SU-DHL-6 (cell line): Measurements from ENCODE around the gene MMP14.
A peak's percentile ranks its signal among the peaks of the same experiment; 100 is the strongest.
"Not testable (repeated sequence)": the region's sequence is repeated elsewhere in the genome, so short reads cannot be mapped to it uniquely, and the experiment has no call there.

ENCODE experiments used
- H2AFZ ChIP-seq: fragments of 200-600 bp; sonication (generic); 2 replicates; pipeline ENCODE4 v1.6.1; 2014; ENCODE audit warnings: low read depth, mild to moderate bottlenecking, moderate library complexity, mixed read lengths, antibody characterized with exemption, low read length; ENCODE audit not compliant: severe bottlenecking
- H3F3A ChIP-seq: fragments of 200-600 bp; shearing (Covaris generic); 2 replicates; pipeline ENCODE4 v1.6.0; 2016; ENCODE audit warnings: antibody characterized with exemption, mild to moderate bottlenecking; ENCODE audit not compliant: insufficient read depth
- H3K27ac ChIP-seq: fragments of 200-600 bp; sonication (generic); 2 replicates; pipeline ENCODE4 v1.5.1; 2016; ENCODE audit warnings: low read depth, mild to moderate bottlenecking, low read length, moderate library complexity, mixed read lengths
- H3K27me3 ChIP-seq: fragments of 200-600 bp; sonication (generic), shearing (Covaris generic); 2 replicates; pipeline ENCODE4 v1.6.0; 2014; ENCODE audit warnings: mild to moderate bottlenecking, low read length
- H3K36me3 ChIP-seq: fragments of 200-600 bp; sonication (generic); 2 replicates; pipeline ENCODE4 v1.6.1; 2014; ENCODE audit warnings: mild to moderate bottlenecking, low read length, mixed read lengths
- H3K4me2 ChIP-seq: fragments of 300-600, 200-600 bp; shearing (Covaris generic), sonication (generic); 2 replicates; pipeline ENCODE4 v1.6.0; 2014; ENCODE audit warnings: low read length, low read depth, mild to moderate bottlenecking; ENCODE audit not compliant: poor library complexity, severe bottlenecking
- H3K4me3 ChIP-seq: fragments of 200-600 bp; sonication (generic); 2 replicates; pipeline ENCODE4 v1.5.1; 2014; ENCODE audit warnings: antibody characterized with exemption, low read length, mild to moderate bottlenecking, mixed read lengths; ENCODE audit not compliant: insufficient read depth, poor library complexity, severe bottlenecking
- H3K79me2 ChIP-seq: fragments of 200-600 bp; sonication (generic); 2 replicates; pipeline ENCODE4 v1.6.1; 2014; ENCODE audit warnings: mild to moderate bottlenecking, low read length, moderate library complexity; ENCODE audit not compliant: insufficient read depth
- H3K9ac ChIP-seq: fragments of 200-600 bp; sonication (generic); 2 replicates; pipeline ENCODE4 v1.7.0; 2014; ENCODE audit warnings: mild to moderate bottlenecking, low read length
- H3K9me2 ChIP-seq: fragments of 200-600 bp; sonication (generic); replicated peaks from 2 replicates; pipeline ENCODE4 v1.6.1; 2014; ENCODE audit warnings: low read length; ENCODE audit not compliant: insufficient read depth
- H3K9me3 ChIP-seq: fragments of 200-600 bp; sonication (generic); 2 replicates; pipeline ENCODE4 v1.6.1; 2014; ENCODE audit warnings: low read length, mixed read lengths; ENCODE audit not compliant: insufficient read depth
- H4K20me1 ChIP-seq: fragments of 200-600 bp; sonication (generic); 2 replicates; pipeline ENCODE4 v1.6.1; 2014; ENCODE audit warnings: low read depth, mild to moderate bottlenecking, antibody characterized with exemption, low read length, moderate library complexity, mixed read lengths
- CTCF ChIP-seq: fragments of 200-600 bp; sonication (generic); IDR thresholded peaks from one replicate; pipeline ENCODE4 v1.5.1; 2017; ENCODE audit warnings: antibody characterized with exemption, mild to moderate bottlenecking, low read length, moderate library complexity; ENCODE audit not compliant: insufficient read depth, poor library complexity, severe bottlenecking
- EZH2phosphoT487 ChIP-seq: fragments of 200-600 bp; sonication (generic), shearing (Covaris generic); conservative IDR thresholded peaks from 2 replicates; pipeline ENCODE4 v1.6.1; 2018; ENCODE audit warnings: mild to moderate bottlenecking, antibody characterized with exemption, low read length, moderate library complexity, mixed read lengths

MMP14 gene

GRCh38 chr14:22792158-22792557 is 44.2 kb upstream of the MMP14 start:
- Histone ChIP-seq H3K9ac (no peak overlapping the region), H3K9me3 (no peaks in the 10 kb centered on the region), H3K27ac (peak overlapping the region; percentile 48), H3K79me2 (no peaks in the 10 kb centered on the region; the same call in 1 of the 2 replicates), H3F3A (peaks cover 15% of the 10 kb centered on the region), H3K27me3 (no peaks in the 10 kb centered on the region), H3K36me3 (no peaks in the 10 kb centered on the region), H3K4me3 (no peak overlapping the region), H3K9me2 (no peaks in the 10 kb centered on the region), H2AFZ (no peak overlapping the region), H3K4me2 (no peak overlapping the region), H4K20me1 (no peaks in the 10 kb centered on the region)
- TF ChIP-seq EZH2phosphoT487 (no peak), CTCF (no peak)

GRCh38 chr14:22793550-22793949 is 42.8 kb upstream of the MMP14 start:
- not testable (repeated sequence) for H3K9ac ChIP-seq, H3K4me2 ChIP-seq, H3K79me2 ChIP-seq, H3K4me3 ChIP-seq, H3K9me3 ChIP-seq, H4K20me1 ChIP-seq, H2AFZ ChIP-seq, H3K36me3 ChIP-seq, H3K9me2 ChIP-seq, H3K27me3 ChIP-seq
- Histone ChIP-seq H3F3A (peaks cover 15% of the 10 kb centered on the region), H3K27ac (peak overlapping the region; percentile 58; the same call in 1 of the 2 replicates)

GRCh38 chr14:22793976-22794375 is 42.4 kb upstream of the MMP14 start:
- Histone ChIP-seq H4K20me1 (no peaks in the 10 kb centered on the region), H3K9me3 (no peaks in the 10 kb centered on the region), H3K9me2 (no peaks in the 10 kb centered on the region), H3F3A (peaks cover 15% of the 10 kb centered on the region), H3K4me3 (no peak overlapping the region), H3K9ac (0 out of 2 replicates have a peak overlapping the region, but pooled peaks have one; percentile 25), H3K79me2 (no peaks in the 10 kb centered on the region), H3K4me2 (no peak overlapping the region), H3K27ac (peak overlapping the region; percentile 58), H2AFZ (no peak overlapping the region), H3K27me3 (no peaks in the 10 kb centered on the region), H3K36me3 (no peaks in the 10 kb centered on the region)
- TF ChIP-seq EZH2phosphoT487 (no peak), CTCF (no peak)

DNA sequence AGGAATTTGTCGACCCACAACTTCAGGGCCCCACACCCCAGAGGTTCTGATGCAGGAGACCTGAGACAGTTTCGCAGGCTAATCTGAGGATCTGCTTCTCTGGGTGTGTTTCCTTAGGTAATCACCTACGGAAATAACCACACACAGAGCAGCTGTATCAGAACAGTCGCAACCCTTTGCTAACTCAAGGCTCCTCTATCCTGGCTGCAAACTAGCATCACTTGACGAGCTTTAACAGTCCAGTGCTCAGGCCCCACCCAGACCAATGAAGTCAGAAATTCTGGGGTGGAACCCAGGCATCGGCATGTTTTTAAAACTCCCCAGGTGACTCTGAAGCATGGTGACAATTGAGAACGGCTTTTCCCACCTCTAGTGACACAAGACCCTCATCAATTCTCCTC is 41.8 kb upstream of the MMP14 start:
- Histone ChIP-seq H3K36me3 (no peaks in the 10 kb centered on the region), H3K27me3 (no peaks in the 10 kb centered on the region), H3K9ac (peak overlapping the region; percentile 25; the same call in 1 of the 2 replicates), H3F3A (peaks cover 15% of the 10 kb centered on the region), H3K9me2 (no peaks in the 10 kb centered on the region), H3K79me2 (no peaks in the 10 kb centered on the region), H2AFZ (peak overlapping the region; percentile 60), H3K4me2 (peak overlapping the region; percentile 45), H4K20me1 (no peaks in the 10 kb centered on the region), H3K4me3 (no peak overlapping the region), H3K27ac (peak overlapping the region; percentile 58), H3K9me3 (no peaks in the 10 kb centered on the region)
- TF ChIP-seq EZH2phosphoT487 = no peak
- no peak for TF ChIP-seq CTCF
